HG02943 (cell line): ENCODE measurements around the gene CDH4.

Source experiments
- ATAC-seq: cut with Tn5 transposase; IDR thresholded peaks from one replicate; pipeline ENCODE4 v1.9.1; 2021; ENCODE audit warnings: mild to moderate bottlenecking, low read depth, moderate library complexity; ENCODE audit not compliant: unreplicated experiment

CDH4 gene

DNA sequence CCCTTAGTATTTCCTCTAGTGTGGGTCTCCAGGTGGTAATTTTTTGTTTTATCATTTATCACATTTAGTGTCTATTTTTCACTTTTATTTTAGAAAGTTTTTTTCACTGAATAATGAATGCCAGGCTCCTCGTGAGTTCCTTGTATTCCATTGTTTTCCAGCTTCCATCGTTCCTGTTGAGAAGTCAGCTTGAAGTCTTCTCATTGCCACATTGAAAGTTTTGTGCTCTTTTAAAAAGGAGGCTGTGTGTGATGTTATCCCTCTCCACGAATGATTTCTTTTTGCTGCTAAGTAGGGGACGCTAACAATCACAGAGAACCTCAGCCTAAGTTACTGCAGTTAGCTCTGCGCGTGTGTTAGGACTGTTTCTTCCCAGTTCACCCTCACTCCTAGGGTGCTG lies 619.1 kb downstream of the CDH4 start:
- no peak for ATAC-seq

DNA sequence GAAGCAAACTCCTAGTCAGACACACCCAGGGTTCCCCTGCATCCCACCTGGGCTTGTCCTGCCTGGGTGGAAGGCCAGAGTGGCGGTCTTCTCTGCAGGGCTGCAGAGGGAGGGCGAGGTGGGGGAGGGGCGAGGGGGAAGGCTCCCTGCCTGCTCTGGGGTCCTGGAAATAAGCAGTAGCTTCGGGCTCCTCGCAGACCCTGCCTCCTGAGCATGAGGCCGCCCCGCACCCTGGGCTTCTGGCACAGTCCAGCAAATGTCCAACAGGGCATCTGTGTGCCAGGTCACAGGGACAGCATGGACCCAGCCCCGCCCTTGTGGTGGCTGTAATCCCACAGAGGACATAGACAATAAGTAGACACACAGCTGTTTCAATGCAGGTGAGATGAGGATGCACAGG lies 619.9 kb downstream of the CDH4 start:
- ATAC-seq, result no peak

DNA sequence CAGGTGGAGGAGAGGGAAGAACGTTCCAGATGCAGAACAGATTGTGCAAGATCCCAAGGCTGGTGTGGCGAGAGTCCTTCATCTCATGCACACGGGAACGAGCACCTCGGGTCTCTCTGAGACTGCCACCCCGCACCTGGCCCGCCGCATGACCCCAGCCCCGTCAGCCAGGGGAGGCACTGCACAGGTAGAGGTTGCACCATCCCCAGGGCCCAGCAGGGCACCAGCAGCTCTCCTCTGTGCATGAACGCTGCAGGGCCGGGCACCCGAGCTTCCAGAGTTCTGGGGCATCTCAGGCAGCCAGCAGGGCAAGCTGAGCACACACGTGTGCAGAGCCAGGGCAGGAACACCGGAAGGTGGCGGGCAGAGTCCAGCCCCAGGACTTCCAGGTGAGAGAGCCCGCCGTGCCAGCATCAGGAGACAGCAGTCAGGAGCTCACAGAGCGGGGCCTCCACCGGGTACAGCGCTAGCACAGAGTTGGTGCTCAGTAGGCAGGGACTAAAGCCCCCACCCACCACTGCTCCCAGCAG lies 620.4 kb downstream of the CDH4 start:
- no peak for ATAC-seq

DNA sequence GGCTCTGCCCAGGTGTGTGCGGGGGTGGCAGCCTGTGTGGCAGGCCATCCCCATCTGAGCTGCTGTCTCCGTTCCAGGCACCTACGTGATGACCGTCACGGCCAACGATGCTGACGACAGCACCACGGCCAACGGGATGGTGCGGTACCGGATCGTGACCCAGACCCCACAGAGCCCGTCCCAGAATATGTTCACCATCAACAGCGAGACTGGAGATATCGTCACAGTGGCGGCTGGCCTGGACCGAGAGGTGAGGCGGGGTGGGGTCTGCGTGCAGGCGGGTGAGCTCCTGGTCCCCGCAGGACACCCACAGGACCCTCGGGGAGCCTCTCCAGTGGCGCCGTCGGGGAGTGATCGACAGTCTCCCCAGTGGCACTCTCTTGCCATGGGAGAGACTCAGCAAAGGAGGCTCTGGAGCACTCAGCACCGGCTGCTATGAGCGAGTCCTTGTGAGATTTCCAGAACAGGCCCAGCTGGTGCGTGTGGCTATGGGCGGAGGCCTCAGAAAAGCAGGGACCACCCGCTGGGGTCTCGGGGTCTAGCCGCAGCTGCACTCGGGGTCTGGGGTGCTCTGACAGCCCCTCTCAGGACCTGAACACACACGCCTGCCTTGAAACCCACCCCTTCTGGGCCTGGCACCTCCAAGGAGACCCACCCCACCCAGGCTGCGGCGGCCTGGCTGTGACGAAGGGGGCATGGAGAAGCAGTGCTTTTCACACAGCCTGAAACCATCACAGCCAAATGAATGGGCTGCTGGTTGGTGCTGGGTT lies 621.8 kb downstream of the CDH4 start:
- ATAC-seq, result no peak

GRCh38 chr20:61874421-61875068 lies 622.5 kb downstream of the CDH4 start:
- no peak for ATAC-seq

DNA sequence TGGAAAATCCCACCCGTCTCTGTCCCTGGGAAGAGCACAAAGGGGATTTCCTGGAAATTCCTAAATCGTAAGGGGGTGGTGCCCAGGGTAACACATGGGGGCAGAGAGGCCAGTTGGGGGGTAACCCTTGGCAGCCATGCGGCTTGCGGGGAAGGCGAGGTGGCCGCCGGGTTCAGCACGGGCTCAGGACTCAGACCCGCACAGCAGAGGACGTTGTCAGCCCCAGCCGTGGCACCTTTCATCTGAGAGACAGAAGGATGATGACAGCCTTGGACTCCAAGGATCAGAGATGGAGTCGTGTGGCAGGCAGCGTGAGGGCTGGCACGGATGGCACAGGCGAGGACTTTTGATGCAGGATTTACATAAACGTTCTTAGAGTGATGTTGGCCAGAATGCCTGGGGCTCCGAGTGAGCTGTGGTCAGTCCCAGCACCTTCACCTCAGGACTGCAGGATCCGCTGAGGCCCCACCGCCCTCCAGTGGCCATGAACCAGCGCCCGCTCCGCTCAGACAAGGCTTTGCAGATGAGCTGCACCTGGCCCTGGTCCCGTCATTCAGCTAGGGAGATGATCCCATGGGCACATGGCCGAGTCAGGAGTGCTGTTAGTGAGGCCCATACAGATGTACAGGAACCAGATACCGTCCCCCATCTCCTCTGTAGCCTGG lies 623.3 kb downstream of the CDH4 start:
- ATAC-seq, result no peak

DNA sequence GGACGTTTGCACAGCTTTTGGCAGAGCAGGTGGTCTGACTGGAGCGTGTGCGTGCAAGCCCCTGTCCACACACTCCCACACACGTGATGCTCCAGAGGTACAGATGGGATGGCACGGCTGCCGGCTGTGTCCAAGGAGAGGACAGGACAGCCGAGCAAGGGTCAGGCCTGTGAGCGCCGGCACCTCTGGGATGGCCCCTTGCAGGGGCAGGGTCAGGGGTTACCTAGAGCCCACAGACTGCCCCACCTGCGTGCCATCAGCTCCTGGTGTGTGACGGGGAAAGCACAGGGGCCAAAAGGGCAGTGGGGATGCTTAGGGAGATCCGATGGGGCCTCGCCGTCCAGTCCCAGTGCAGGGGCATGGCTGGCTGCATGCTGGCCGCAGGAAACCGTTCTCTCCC lies 623.9 kb downstream of the CDH4 start:
- ATAC-seq, result no peak

DNA sequence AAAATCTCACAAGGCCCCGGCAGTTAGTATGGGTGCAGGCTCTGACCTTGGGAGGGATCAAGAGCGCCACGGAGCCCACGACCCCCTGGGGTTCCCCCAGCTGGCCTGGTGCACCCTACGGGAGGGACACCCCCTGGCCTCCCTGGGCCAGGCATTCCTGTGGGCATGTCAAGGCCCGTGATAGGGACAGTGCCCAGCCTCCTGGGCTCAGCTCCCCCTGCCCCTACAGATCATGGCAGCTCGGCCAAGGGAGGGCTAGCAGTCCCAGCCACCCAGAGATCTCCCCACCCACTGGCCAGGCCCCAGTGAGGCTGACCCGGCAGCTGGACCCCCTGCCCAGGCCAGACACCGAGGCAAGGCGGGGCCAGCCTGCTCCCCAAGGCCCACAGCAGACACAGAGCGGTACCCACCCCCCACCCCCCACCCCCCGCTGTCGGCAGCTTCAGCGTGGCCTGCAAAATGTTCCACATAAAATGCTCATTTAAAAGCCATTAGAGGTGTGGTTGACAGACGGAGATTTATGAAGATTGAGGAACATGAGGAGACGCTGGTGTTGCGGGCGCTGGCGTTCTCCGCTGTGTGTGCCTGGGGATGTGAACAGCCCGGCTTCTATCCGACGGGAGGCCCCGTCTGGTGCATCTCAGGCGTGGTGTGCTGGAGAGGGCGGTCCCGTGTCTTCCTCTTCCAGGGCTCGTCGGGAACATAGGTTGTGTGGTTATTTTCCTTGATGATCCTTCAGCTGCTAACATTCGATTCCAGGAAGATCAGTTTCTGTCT lies 625.1 kb downstream of the CDH4 start:
- ATAC-seq, result no peak

- ATAC-seq, result no peak
Measured at GRCh38 chr20:61877776-61878477, 625.9 kb downstream of the CDH4 start.

- no peak for ATAC-seq
Measured at GRCh38 chr20:61878478-61879302, 626.6 kb downstream of the CDH4 start.

DNA sequence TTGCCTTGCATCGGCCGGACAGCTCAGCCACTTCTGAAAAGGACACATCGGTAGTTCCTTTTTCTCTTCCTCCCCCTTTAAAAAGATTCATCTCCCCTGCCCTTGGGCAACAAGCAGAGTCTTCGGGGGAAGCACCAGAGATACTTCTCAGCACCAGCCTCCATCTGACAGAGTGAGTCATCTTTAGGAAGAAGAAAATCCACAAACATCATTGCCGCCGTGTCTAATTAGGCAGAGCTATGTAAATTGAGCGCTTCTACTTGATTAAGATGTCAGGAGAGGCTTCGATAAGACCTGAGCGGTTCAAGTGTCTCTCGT lies 627.2 kb downstream of the CDH4 start:
- ATAC-seq, result no peak

- ATAC-seq, result no peak
Measured at GRCh38 chr20:61879694-61880093, 627.6 kb downstream of the CDH4 start.

GRCh38 chr20:61880706-61881105 lies 628.6 kb downstream of the CDH4 start:
- ATAC-seq, result no peak

DNA sequence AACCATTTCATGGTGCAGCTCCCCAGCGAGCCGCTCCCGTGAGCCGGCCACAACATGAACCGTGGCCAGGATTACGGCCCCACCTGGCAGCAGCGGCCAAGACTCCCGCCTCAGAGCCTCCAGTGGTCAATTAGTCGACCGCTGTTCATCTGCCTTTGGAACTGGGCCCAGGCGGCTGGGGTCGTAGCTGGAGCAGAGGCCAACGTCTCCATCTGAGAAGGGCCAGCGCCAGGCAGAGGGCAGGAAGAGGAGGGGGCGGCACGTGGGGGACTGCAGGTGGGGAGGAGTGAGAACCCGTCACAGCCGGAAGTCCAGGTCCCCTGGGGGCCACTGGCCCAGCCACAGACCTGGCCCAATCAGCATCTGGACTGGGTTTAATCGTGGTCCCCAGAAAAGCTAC lies 629.4 kb downstream of the CDH4 start:
- ATAC-seq, result no peak

GRCh38 chr20:61881861-61882260 lies 629.8 kb downstream of the CDH4 start:
- no peak for ATAC-seq

DNA sequence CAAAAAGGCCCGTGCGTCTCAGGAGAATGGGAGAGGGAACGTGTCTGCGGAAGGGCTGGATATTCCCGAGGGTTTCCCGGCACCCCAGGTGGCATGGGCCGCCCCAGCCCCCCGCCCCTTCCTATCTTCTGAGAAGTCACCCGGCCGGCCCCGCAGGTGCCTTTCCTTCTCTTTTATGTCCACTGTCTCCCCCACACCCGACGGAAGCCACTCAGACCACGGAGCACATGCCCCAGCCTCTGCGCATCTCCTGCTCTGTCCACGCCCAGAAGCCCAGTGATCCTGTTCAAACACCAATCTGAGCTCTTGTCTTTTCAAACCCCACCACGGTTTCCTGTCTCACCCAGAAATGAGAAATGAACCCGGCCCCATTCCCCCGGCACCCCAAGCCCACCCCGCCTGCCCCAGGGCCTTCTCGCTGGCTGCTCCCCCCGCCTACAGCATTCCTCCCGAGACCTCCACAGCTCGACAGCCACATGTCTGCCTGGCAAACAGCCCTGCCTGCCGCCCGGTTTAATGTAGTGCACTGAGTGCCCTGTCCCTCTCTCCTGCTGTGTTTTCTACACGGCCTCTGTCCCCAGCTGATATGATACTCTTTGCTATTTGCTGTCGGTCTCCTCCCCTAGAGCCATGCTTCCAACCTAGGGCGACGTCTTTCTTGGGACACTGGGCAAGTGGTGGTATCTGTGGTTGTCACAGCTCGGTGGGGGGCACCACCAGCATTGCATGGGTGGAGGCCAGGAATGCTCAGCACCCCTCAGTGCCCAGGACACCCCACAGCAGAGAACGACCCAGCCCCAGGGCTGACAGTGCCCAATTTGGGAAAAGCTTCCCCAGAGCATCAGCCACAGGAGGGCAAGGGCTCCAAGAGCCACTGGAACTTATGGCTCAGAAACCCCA lies 630.9 kb downstream of the CDH4 start:
- ATAC-seq, result no peak

DNA sequence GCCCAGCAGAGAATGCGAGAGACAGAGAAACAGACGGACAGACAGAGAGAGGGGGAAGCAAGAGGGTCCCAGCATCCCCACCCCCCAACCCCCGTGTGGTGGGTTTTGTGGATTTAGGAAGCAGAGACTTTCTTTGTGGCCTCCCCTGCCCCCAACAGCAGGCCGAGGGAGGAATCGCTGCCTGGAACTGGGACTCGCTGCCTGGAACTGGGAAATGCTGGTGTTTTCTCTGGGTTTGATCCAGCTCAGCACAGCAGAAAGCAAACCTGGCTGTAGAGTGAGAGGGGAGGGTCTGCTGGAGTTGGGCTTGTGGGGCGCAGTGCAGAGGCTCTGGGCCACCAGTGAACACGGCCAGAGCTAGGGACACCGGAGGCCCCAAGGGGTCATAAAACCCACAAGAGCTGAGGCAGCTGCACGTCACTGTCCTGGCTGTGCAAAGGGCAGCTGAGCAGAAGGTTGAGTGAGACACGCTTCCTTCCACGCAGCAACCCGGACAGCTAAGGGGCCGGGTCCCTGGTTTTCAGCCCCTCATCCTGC lies 631.9 kb downstream of the CDH4 start:
- no peak for ATAC-seq
